Naive B cell (primary cell): ENCODE results near the gene ASB2. TPM values are rescaled to one million over a fixed set of nuclear protein-coding genes. Genes with fewer than 3 reads are reported as not detected.
A peak's percentile ranks its signal among the peaks of the same experiment; 100 is the strongest.

Source experiments
- ATAC-seq, 2 donors: fragments of 150-1000 bp; cut with Tn5 transposase; 2 replicates each; pipeline ENCODE4 v1.10.0; 2021; ENCODE audit warnings: low read depth in 2 of 2, mild to moderate bottlenecking in 2 of 2, moderate library complexity in 2 of 2
- DNase-seq: peaks from one replicate; pipeline ENCODE4 v3.0.0; 2022
- H3K27ac Mint-ChIP-seq, 6 donors: one replicate each; pipeline ENCODE4 v1.8.0; 2020 to 2022; ENCODE audit warnings: mild to moderate bottlenecking in 6 of 6, mixed read lengths in 6 of 6, moderate library complexity in 5 of 6, inconsistent platforms in 2 of 6
- H3K27me3 Mint-ChIP-seq, 3 donors: one replicate each; pipeline ENCODE4 v1.8.0; 2021 to 2022; ENCODE audit warnings: mixed read lengths in 3 of 3, mild to moderate bottlenecking in 1 of 3
- H3K36me3 Mint-ChIP-seq, 2 donors: one replicate each; pipeline ENCODE4 v1.8.0; 2020 to 2022; ENCODE audit warnings: mixed read lengths in 2 of 2, inconsistent platforms in 1 of 2, mild to moderate bottlenecking in 1 of 2
- H3K4me1 Mint-ChIP-seq, 3 donors: one replicate each; pipeline ENCODE4 v1.8.0; 2020 to 2022; ENCODE audit warnings: mixed read lengths in 3 of 3, inconsistent platforms in 1 of 3, mild to moderate bottlenecking in 1 of 3, moderate library complexity in 1 of 3
- H3K4me3 Mint-ChIP-seq, 8 donors: one replicate each; pipeline ENCODE4 v1.8.0; 2020 to 2022; ENCODE audit warnings: mild to moderate bottlenecking in 8 of 8, mixed read lengths in 8 of 8, moderate library complexity in 8 of 8, inconsistent platforms in 2 of 8
- H3K9me3 Mint-ChIP-seq, 7 donors: one replicate each; pipeline ENCODE4 v1.8.0; 2020 to 2022; ENCODE audit warnings: mixed read lengths in 7 of 7, mild to moderate bottlenecking in 5 of 7, inconsistent platforms in 2 of 7, moderate library complexity in 1 of 7
- polyA plus RNA-seq, 6 donors: library from polyadenylated mRNA; unstranded; fragments of 300-500 nt; fragmentation: Illumina TruSeq; gene quantifications; one replicate each; pipeline ENCODE4 v1.2.3, GENCODE V29; 2021; ENCODE audit warnings: low read depth in 6 of 6

The ASB2 gene
- polyA plus RNA-seq, 6 donors from 2014 or later: 0.18 to 0.62 (median 0.29) TPM; not detected in 3

- H3K27ac Mint-ChIP-seq: no peak overlapping the region
- H3K4me1 Mint-ChIP-seq: peaks cover 42 to 63% (median 47%) of the 10 kb centered on the region in 3 donors
These were observed 3.7 kb downstream of the ASB2 start for GRCh38 chr14:93972618-93973205.

GRCh38 chr14:93971635-93972027 is 4.7 kb downstream of the ASB2 start:
- peak overlapping the region in 2 of 6 donors; percentile 71 to 96 for H3K27ac Mint-ChIP-seq
- peaks cover 43 to 64% (median 49%) of the 10 kb centered on the region in 3 donors for H3K4me1 Mint-ChIP-seq
- H3K36me3 Mint-ChIP-seq: peaks cover 0 to 12% of the 10 kb centered on the region in 2 donors
- DNase-seq: no peak
- ATAC-seq: no peak
- H3K9me3 Mint-ChIP-seq: peaks cover under 1 to 5% (median 2%) of the 10 kb centered on the region in 7 donors
- peaks cover 14 to 44% (median 35%) of the 10 kb centered on the region in 3 donors for H3K27me3 Mint-ChIP-seq
- peak overlapping the region; percentile 85 to 93 (median 90) for H3K4me3 Mint-ChIP-seq

More at GRCh38 chr14:93972618-93973205, 3.7 kb downstream of the ASB2 start:
- H3K9me3 Mint-ChIP-seq: peaks cover 3 to 16% (median 6%) of the 10 kb centered on the region in 7 donors
- H3K36me3 Mint-ChIP-seq: peaks cover 0 to 22% of the 10 kb centered on the region in 2 donors
- ATAC-seq (no peak), DNase-seq (no peak)
- H3K4me3 Mint-ChIP-seq: peak overlapping the region in 2 of 8 donors; percentile 4 to 47
- peaks cover 14 to 54% (median 41%) of the 10 kb centered on the region in 3 donors for H3K27me3 Mint-ChIP-seq

- peaks cover 42 to 64% (median 46%) of the 10 kb centered on the region in 3 donors for H3K4me1 Mint-ChIP-seq
- peaks cover 0 to 8% of the 10 kb centered on the region in 2 donors for H3K36me3 Mint-ChIP-seq
- peaks cover 12 to 39% (median 29%) of the 10 kb centered on the region in 3 donors for H3K27me3 Mint-ChIP-seq
These were observed 5.3 kb downstream of the ASB2 start for GRCh38 chr14:93970965-93971634.

GRCh38 chr14:93970585-93970964 is 5.8 kb downstream of the ASB2 start:
- peak overlapping the region in 5 of 6 donors; percentile 71 to 96 (median 88) for H3K27ac Mint-ChIP-seq
- DNase-seq (peak; percentile 54), ATAC-seq (peak; percentile 41 to 54)
- peaks cover 37 to 64% (median 51%) of the 10 kb centered on the region in 3 donors for H3K4me1 Mint-ChIP-seq
- peaks cover 0 to 3% of the 10 kb centered on the region in 2 donors for H3K36me3 Mint-ChIP-seq
- peak overlapping the region; percentile 85 to 93 (median 90) for H3K4me3 Mint-ChIP-seq
- no peaks in the 10 kb centered on the region for H3K9me3 Mint-ChIP-seq
- peaks cover 7 to 33% (median 24%) of the 10 kb centered on the region in 3 donors for H3K27me3 Mint-ChIP-seq

More at GRCh38 chr14:93970965-93971634, 5.3 kb downstream of the ASB2 start:
- ATAC-seq (peak; percentile 22 to 24), DNase-seq (peak; percentile 39)
- H3K9me3 Mint-ChIP-seq: peaks cover 0 to 1% (median 0%) of the 10 kb centered on the region in 7 donors
- H3K4me3 Mint-ChIP-seq: peak overlapping the region; percentile 85 to 93 (median 90)
- H3K27ac Mint-ChIP-seq: peak overlapping the region in 5 of 6 donors; percentile 30 to 96 (median 83)

DNA sequence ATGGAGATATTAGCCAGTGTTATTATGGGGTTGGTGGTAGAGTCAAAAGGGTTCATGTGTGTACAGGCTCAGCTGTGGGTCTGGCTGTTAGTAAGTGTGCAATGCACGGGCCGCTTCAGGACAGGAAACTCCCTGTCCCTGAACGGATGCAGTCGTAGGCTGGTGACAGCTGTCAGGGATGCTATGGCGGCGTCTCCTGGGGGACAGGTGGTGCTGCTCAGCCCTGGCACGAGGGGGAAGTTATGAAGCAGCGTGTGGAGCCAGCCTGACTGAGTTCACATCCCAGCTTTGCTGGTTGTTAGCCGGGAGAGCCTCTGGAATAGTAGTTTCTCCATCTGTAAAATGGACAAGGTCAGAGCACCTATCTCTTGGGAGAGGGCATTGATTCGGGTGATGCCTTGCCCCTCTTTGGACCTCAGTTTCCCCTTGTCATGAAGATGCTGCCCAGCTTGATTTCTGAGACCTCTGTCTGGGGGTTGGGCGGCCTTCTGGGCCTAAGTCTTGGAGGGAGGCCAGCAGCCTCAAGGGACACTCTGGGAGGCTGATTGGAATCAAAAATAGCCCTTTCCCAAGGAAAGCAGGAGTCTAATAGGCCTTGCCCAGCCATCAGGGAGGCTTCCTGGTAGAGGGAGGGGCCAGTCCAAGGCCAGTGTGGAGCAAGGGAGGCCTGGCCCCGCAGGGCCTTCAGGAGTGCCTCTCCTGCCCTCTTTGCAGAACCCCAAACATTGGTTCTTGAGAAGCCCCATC is 7.1 kb downstream of the ASB2 start:
- peaks cover 43 to 72% (median 62%) of the 10 kb centered on the region in 3 donors for H3K4me1 Mint-ChIP-seq
- H3K27ac Mint-ChIP-seq: peak overlapping the region in 5 of 6 donors; percentile 53 to 98 (median 79)
- H3K36me3 Mint-ChIP-seq: no peaks in the 10 kb centered on the region
- H3K27me3 Mint-ChIP-seq: peaks cover 4 to 23% (median 15%) of the 10 kb centered on the region in 3 donors
- H3K4me3 Mint-ChIP-seq: peak overlapping the region; percentile 3 to 93 (median 41)
- peaks cover 0 to 7% (median 0%) of the 10 kb centered on the region in 7 donors for H3K9me3 Mint-ChIP-seq
- peak; percentile 34 to 38 for ATAC-seq
- peak; percentile 57 for DNase-seq

- Mint-ChIP-seq H3K27ac (peak overlapping the region; percentile 14 to 98 (median 96)), H3K9me3 (peaks cover 0 to 7% (median 0%) of the 10 kb centered on the region in 7 donors), H3K4me3 (peak overlapping the region; percentile 52 to 93 (median 82)), H3K27me3 (peaks cover 0 to 8% (median 0%) of the 10 kb centered on the region in 3 donors), H3K36me3 (no peaks in the 10 kb centered on the region), H3K4me1 (peaks cover 55 to 88% (median 76%) of the 10 kb centered on the region in 3 donors)
- ATAC-seq: peak; percentile 72 to 78
- peak; percentile 82 for DNase-seq
These were observed 8.6 kb downstream of the ASB2 start for GRCh38 chr14:93967637-93968250.

DNA sequence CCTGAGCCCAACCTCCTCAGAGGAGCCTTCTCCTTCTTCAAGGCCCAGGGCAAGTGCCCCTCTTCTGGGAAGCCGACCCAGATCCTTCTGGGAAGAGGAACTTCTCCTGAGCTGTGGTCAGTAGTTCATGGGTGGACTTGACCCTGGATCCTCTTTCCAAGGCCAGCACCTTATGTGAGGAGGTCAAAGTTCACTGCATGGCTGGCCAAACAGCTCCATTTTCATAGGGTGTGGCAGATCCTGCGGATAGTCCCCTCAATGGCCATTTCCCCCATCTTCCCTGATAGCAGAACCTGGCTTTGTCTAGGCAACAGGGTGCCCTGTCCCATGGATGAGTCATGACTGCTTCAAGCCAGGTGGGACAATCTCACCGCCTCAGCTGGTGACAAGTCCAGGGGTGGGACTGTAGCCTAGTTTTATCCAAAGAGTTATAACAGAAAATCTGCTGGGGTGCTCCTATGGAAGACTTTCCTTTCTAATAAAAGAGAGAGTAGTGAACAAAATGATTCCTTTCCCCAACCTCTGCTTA is 10.4 kb downstream of the ASB2 start:
- Mint-ChIP-seq H3K9me3 (peaks cover 0 to 7% (median 0%) of the 10 kb centered on the region in 7 donors), H3K36me3 (no peaks in the 10 kb centered on the region), H3K27me3 (no peaks in the 10 kb centered on the region), H3K27ac (peak overlapping the region in 4 of 6 donors; percentile 26 to 85 (median 46)), H3K4me1 (peaks cover 65 to 96% (median 85%) of the 10 kb centered on the region in 3 donors), H3K4me3 (peak overlapping the region in 2 of 8 donors; percentile 13 to 29)
- DNase-seq: no peak
- no peak for ATAC-seq

DNA sequence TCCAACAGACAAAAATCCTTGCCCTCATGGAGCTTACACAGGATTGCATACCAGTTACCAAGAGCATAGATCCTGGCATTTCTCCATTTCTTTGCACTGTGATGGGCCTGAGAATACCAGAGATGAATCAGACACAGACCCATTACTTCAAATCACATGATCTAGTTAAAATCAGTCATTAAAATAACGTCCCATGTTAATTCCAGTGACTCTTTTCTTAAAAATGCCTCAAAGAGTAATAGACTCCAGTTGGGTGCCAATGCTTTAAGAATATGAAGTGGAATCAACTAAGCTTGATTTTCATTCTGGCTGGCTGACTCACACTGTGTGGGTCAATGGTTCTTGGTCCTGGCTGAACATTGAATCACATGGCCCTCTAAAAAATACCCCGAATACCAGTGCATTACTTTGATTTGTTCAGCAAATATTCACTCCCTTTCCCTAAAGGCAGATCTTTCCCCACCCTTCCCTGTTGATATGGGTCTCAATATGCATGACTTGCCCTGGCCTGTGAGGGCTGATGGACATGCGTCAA is 11.0 kb downstream of the ASB2 start:
- H3K9me3 Mint-ChIP-seq: peaks cover 0 to 7% (median 0%) of the 10 kb centered on the region in 7 donors
- H3K36me3 Mint-ChIP-seq: no peaks in the 10 kb centered on the region
- H3K27ac Mint-ChIP-seq: peak overlapping the region in 3 of 6 donors; percentile 26 to 65 (median 43)
- no peak for DNase-seq
- peak overlapping the region in 1 of 8 donors; percentile 1 for H3K4me3 Mint-ChIP-seq
- H3K27me3 Mint-ChIP-seq: no peaks in the 10 kb centered on the region
- ATAC-seq: no peak
- peaks cover 62 to 94% (median 81%) of the 10 kb centered on the region in 3 donors for H3K4me1 Mint-ChIP-seq

- peak overlapping the region in 4 of 6 donors; percentile 5 to 75 (median 37) for H3K27ac Mint-ChIP-seq
- peaks cover 65 to 94% (median 81%) of the 10 kb centered on the region in 3 donors for H3K4me1 Mint-ChIP-seq
- ATAC-seq: no peak
These were observed 11.5 kb downstream of the ASB2 start for GRCh38 chr14:93964820-93965286.

DNA sequence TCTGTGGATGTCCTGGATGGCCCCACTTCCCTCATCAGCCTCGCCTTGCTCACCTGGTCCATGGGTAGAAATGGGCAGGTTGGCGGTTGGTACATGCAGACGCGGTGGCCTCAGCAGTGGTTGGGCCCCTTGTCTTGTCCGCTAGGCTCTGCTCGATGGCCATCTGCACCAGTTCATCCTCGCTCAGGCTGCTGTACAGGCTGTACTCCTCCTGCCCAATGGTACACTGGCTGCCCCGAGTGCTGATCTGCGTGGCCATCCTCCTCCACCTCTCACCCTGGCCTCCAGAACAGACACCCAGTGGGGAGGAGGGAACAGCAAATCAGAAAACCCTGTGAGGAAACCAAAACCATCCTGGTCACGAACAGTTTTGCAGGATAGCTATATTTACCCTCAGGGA is 12.1 kb downstream of the ASB2 start:
- no peak for ATAC-seq
- peaks cover 70 to 94% (median 83%) of the 10 kb centered on the region in 3 donors for H3K4me1 Mint-ChIP-seq
- H3K27me3 Mint-ChIP-seq: no peaks in the 10 kb centered on the region
- H3K4me3 Mint-ChIP-seq: peak overlapping the region in 1 of 8 donors; percentile 48
- peaks cover 0 to 7% (median 0%) of the 10 kb centered on the region in 7 donors for H3K9me3 Mint-ChIP-seq
- peak overlapping the region in 3 of 6 donors; percentile 22 to 95 (median 50) for H3K27ac Mint-ChIP-seq
- no peak for DNase-seq
- H3K36me3 Mint-ChIP-seq: no peaks in the 10 kb centered on the region

More at GRCh38 chr14:93964820-93965286, 11.5 kb downstream of the ASB2 start:
- DNase-seq: no peak
- H3K4me3 Mint-ChIP-seq: peak overlapping the region in 3 of 8 donors; percentile 2 to 56 (median 37)
- H3K9me3 Mint-ChIP-seq: peaks cover 0 to 7% (median 0%) of the 10 kb centered on the region in 7 donors
- no peaks in the 10 kb centered on the region for H3K36me3 Mint-ChIP-seq
- no peaks in the 10 kb centered on the region for H3K27me3 Mint-ChIP-seq

- H3K36me3 Mint-ChIP-seq: no peaks in the 10 kb centered on the region
- DNase-seq (no peak), ATAC-seq (no peak)
- H3K9me3 Mint-ChIP-seq: peaks cover 0 to 7% (median 0%) of the 10 kb centered on the region in 7 donors
- H3K27me3 Mint-ChIP-seq: no peaks in the 10 kb centered on the region
- peak overlapping the region in 5 of 8 donors; percentile 52 to 82 (median 66) for H3K4me3 Mint-ChIP-seq
- H3K27ac Mint-ChIP-seq: peak overlapping the region in 5 of 6 donors; percentile 63 to 99 (median 95)
- H3K4me1 Mint-ChIP-seq: peaks cover 69 to 94% (median 83%) of the 10 kb centered on the region in 3 donors
These were observed 12.7 kb downstream of the ASB2 start for GRCh38 chr14:93963692-93964091.
